HuH-7 (cell line): ENCODE results near the gene TK2.
"Not testable (repeated sequence)": the region's sequence is repeated elsewhere in the genome, so short reads cannot be mapped to it uniquely, and the experiment has no call there.

Experiments used
- DNase-seq: peaks from one replicate; pipeline ENCODE4 v3.0.0; 2011; ENCODE audit warnings: low spot score

Gene TK2

DNA sequence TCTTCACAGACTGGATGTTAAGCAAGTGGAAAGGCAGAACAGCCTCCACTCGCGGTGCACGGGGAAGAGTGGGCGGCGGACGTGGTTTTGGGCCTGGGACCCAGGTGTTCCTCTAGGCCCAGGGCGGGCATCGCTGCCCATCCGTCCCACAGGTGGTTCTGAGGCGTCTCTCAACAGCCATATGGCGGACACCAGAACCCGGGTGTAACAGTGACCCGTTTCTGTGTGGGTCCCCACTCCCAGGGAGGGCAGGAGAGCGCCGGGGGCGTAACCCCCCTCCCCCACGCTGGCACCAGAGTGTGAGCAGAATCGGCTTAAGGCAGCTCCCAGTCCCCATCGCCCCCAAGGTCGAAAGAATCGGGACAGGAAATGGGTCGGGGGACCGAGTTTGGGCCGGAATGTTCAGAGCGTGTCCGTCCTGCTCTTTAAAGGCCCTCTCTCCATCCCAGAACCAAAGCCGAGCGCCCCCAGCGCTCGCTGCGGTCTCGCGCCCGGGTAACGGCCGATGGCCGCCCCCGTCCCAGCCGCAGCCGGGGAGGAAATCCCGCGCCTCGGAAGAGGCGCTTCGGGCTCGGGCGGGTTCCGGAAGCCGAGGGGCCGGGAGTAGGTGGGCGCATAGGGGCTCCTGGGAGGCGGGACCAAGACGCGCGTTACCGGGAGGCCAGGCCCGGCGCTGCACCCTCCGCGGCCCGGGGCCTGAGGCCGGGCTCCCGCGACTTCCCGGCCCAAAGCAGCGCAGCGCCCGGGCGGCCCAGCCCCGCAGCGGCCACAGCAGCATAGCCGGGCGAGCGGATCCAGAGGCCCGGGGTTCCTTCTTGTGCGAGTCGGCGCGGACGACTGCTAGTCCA is at the start of gene TK2:
Gene TK2 (minus strand): TSS at position 839 of the 848 bp plus-strand sequence. CDS start 61 bp downstream, at position 778.
- peak; percentile 70 for DNase-seq

DNA sequence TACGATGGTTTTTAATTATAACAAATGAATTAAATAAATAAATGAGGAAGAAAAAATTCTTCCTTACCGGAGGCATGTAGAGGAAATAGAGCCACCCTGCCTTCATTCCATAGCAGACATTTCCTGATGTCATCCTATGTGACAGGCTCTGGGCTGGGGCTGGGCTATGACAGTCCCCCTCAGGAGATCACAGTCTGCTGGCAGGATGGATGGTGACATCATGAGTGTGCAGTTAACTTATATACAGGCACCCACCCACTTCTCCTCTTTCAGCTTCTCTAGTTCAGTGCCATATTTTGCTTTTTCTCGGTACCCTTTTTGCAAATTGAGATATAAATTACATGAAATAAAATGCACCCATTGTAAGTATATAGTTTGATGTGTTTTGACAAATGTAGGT is 48.2 kb upstream of the TK2 start:
- no peak for DNase-seq

GRCh38 chr16:66596986-66597848 is 47.3 kb upstream of the TK2 start:
- no peak for DNase-seq

DNA sequence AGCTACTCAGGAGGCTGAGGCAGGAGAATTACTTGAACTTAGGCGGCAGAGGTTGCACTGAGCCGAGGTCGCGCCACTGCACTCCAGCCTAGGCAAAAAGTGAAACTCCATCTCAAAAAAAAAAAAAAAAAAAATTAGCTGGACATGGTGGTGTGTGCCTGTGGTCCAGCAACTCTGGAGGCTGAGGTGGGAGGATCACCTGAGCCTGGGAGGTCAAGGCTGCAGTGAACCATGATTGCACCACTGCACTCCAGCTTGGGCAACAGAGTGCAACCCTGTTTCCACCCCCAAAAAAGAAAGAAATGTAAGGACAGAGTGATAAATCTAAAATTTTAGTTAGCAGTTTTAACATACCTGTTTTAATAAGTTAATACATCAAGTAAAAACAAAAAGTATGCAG is 46.6 kb upstream of the TK2 start:
- not testable (repeated sequence) for DNase-seq

GRCh38 chr16:66594739-66595138 is 44.8 kb upstream of the TK2 start:
- DNase-seq = no peak

GRCh38 chr16:66592814-66593213 is 42.9 kb upstream of the TK2 start:
- DNase-seq = no peak

DNA sequence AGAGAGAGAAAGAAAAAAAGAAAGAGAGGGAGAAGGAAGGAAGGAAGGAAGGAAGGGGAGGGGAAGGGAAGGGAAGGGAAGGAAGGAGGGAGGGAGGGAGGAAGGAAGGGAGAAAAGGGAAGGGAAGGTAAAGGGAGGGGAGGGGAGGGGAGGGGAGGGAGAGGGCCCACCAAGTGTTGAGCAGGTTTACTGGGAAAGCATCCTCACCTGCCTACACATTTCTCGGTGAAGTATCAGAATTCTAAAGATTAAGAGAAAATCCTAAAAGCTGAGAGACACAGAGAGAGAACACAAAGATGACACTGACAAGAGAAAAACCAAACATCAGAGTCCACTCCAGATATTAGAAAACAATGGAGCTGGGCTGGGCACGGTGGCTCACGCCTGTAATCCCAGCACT is 42.3 kb upstream of the TK2 start:
- DNase-seq = no peak

DNA sequence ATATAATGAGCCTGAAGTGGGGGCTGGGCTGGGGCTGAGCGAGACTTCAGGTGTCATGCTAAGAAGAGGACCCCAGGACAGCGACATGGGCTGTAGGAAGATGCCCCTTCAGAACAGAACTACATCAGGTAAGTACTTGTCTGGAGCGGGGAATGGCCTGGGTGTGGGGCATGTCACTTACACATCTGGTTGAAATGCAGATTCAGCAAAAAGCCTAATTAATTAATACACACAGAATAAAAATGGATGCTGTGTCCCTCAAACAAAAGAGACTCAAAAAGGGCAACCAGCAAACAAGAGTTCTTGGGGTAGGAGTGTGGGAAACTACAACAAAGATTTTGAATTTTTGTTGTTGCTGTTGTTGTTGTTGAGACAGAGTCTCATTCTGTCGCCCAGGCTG is 41.1 kb upstream of the TK2 start:
- no peak for DNase-seq

- DNase-seq = no peak
These were observed 40.4 kb upstream of the TK2 start for GRCh38 chr16:66590322-66590721.

- peak; percentile 39 for DNase-seq
These were observed 39.2 kb upstream of the TK2 start for GRCh38 chr16:66588981-66589713.

DNA sequence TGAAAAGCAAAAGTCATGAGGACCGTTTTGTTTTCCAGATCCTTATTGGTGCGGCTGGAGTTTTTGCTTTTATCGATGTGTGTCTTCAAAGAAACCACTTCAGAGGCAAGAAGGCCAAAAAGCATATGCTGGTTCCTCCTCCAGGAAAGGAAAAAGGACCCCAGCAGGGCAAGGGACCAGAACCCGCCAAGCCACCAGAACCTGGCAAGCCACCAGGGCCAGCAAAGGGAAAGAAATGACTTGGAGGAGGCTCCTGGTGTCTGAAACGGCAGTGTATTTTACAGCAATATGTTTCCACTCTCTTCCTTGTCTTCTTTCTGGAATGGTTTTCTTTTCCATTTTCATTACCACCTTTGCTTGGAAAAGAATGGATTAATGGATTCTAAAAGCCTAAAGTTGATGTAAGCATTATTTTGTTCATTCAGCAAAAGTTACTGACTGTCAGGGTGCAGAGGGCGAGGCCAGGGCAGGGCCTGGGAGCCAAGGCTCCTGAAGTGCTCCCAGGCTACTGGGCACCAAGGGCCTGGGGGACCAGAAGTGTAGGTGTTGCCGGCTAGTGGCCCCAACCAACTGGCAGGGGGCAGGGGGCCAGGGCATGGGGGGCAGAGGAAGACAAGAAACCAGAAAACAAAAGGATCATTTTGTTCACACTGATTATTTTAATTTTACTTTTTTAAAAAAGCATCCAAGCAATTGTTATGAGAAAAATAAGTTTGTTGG is 38.1 kb upstream of the TK2 start:
- no peak for DNase-seq

DNA sequence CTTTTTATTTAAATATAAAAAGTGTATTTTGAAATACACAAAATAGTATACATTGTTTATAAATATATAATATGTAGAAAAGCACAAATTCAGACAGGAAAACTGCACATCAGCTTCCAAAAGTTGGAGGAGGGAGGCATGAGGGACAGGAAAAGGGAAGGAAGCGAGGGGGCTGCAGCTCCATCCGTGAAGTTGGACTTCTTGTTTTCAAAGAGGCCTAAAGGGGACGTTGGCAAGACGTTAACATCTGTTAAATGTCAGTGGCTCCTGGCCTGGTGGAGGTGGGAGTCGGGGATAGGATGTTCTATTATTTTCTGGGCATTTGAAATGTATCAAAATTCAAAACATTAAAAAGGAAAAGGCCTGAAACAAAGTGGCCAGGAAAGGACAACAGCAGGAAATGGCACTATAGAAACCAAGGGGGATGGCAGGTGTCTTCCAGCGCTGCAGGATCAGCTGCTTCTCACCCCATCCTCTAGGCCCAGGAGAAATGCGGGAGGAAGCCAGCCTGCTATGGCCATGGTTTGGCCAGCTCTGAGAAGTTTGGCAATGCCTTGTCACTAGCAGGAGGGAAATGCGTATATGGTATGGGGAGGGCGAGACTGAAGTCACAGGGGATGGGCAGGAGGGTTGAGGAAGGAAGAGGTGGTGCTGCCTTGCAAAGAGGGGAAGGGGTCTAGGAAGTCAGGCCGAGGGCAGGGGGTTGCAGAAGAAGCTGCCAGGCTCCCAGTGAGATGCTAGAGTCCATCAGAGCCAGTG is 35.7 kb upstream of the TK2 start:
- no peak for DNase-seq

- no peak for DNase-seq
These were observed 31.5 kb upstream of the TK2 start for GRCh38 chr16:66581246-66581952.

DNA sequence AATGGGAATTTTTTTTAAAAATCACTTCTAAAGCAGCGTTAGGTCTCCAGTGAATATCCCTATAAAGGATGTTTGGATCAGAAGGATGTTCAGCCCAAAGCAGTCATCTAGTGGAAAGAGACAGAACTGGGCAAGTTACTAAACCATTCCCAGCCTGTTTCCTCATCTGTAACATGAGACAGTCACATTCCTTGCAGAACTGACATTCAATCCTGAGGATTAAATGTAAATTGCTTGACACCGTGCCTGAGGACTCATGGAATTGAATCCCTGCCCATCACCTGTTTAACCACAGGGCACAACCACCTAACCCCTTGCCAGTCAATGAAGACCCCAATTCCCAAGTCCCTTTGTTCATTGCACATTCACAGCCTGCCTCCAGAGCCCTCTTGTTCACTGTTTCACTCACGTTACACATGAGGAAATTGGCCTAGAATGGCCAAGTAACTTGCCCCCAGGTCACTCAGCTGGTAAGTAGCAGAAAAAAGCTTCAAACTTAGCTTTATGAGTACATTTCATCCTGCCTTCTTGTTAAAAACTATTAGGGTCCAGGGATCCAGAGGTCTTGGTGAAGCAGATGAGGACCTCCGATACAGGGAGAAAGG is 30.8 kb upstream of the TK2 start:
- peak; percentile 30 for DNase-seq

- DNase-seq = no peak
These were observed 29.0 kb upstream of the TK2 start, which contains the start of gene CMTM2 for GRCh38 chr16:66578651-66579531. CMTM2 (plus strand) TSS chr16:66579463; CDS start chr16:66579608, 145 bp downstream.

GRCh38 chr16:66576296-66576695 is 26.4 kb upstream of the TK2 start:
- DNase-seq = no peak

GRCh38 chr16:66575060-66575459 is 25.1 kb upstream of the TK2 start:
- DNase-seq = no peak

GRCh38 chr16:66574531-66574930 is 24.6 kb upstream of the TK2 start:
- no peak for DNase-seq

GRCh38 chr16:66574081-66574480 is 24.2 kb upstream of the TK2 start:
- no peak for DNase-seq
